Measurements from ENCODE around the gene SIDT2. TPM values are rescaled to one million over a fixed set of nuclear protein-coding genes. Genes with fewer than 3 reads are reported as not detected.

The SIDT2 gene
- total and polyA plus RNA-seq, 2 of the 4 experiments (the other 2 are of a cell fraction) = 7.3 to 30.3 TPM

GRCh38 chr11:117204283-117205080 is 25.9 kb downstream of the SIDT2 start (continued):
- TF ChIP-seq SMC3 (IDR thresholded peaks at IDR 0.05; ENCODE audit: low read depth, low read length) = no peak

- Histone ChIP-seq H2AK5ac (ENCODE audit: low read depth, low read length) (no peak overlapping the region), H2AK9ac (replicated peaks; ENCODE audit: low read depth, low read length, poor library complexity) (no peak overlapping the region), H3K14ac (replicated peaks; ENCODE audit: low read depth, low read length) (no peak overlapping the region), H3K9me3 (ENCODE audit: control insufficient read depth, insufficient read depth, low read length) (no peaks in the 10 kb centered on the region), H3K36me3 (ENCODE audit: control insufficient read depth, insufficient read depth, low read length) (peaks cover 45% of the 10 kb centered on the region), H2BK20ac (ENCODE audit: low read depth, low read length) (no peak overlapping the region), H3K56ac (ENCODE audit: extremely low read depth, insufficient read depth, low read length) (no peak overlapping the region), H3K9me1 (ENCODE audit: insufficient read depth, low read length) (peaks cover 19% of the 10 kb centered on the region), H3K4me2 (ENCODE audit: low read depth, low read length) (no peak overlapping the region), H3K4me1 (ENCODE audit: control insufficient read depth, insufficient read depth, low read length) (peaks cover 34% of the 10 kb centered on the region), H3K79me1 (ENCODE audit: low read depth in 1 of 2, low read length in 2 of 2) (peaks cover 20 to 49% of the 10 kb centered on the region in 2 experiments), H3K4me3 (ENCODE audit: insufficient read depth, low read depth, low read length) (no peak overlapping the region), H4K91ac (ENCODE audit: insufficient read depth, low read depth, low read length) (no peak overlapping the region), H3K23ac (ENCODE audit: low read depth, low read length) (0 out of 2 replicates have a peak overlapping the region, but pooled peaks have one; percentile 20), H4K5ac (ENCODE audit: low read depth, low read length) (no peak overlapping the region), H2BK120ac (ENCODE audit: low read depth, low read length) (no peak overlapping the region), H3K27ac (ENCODE audit: insufficient read depth, low read length) (peak overlapping the region; percentile 32; the same call in 1 of the 2 replicates), H3K4ac (ENCODE audit: low read depth, low read length) (no peak overlapping the region), H2BK15ac (ENCODE audit: low read depth, low read length) (no peak overlapping the region), H2AFZ (replicated peaks; ENCODE audit: low read length, poor library complexity) (no peak overlapping the region), H4K20me1 (ENCODE audit: insufficient read depth, low read length) (peaks cover 51% of the 10 kb centered on the region), H3K18ac (ENCODE audit: low read depth, low read length) (no peak overlapping the region), H3K9ac (ENCODE audit: low read depth, low read length) (0 out of 2 replicates have a peak overlapping the region, but pooled peaks have one; percentile 14), H2BK5ac (ENCODE audit: low read depth, low read length, poor library complexity, severe bottlenecking) (peak overlapping the region; percentile 0), H4K8ac (ENCODE audit: low read depth in 2 of 2, low read length in 2 of 2) (0 out of 4 replicates have a peak overlapping the region, but pooled peaks of 1 of the 2 experiments have one; percentile 30), H3K27me3 (ENCODE audit: control insufficient read depth, insufficient read depth, low read length) (no peaks in the 10 kb centered on the region)
- ATAC-seq (ENCODE audit: low read depth) (no peak), DNase-seq (no peak)
- 90% methylated on average over 2 of the region's 11 CpGs; no CpG with 5 or more reads in 1 of the 2 experiments for WGBS, 2 experiments (ENCODE audit: extremely low coverage in 2 of 2, insufficient read length in 1 of 2)
- BruUV-seq (replicated peaks) = TSS peak; percentile 45
- ChIA-PET POLR2A (ENCODE audit: unreplicated experiment) (no interaction called here), CTCF (no interaction called here)
- dilution Hi-C loops (cut with HindIII; ENCODE audit: low sequenced_read_pairs, unreplicated experiment) = no loop called here
- in situ Hi-C loops (cut with MboI; ENCODE audit: low sequenced_read_pairs) = no loop called here
- intact Hi-C loops (cut with micrococcal nuclease) = no loop called here
- TF ChIP-seq CEBPB (IDR thresholded peaks at IDR 0.05; ENCODE audit: low read depth, low read length) (no peak), BHLHE40 (IDR thresholded peaks at IDR 0.05; ENCODE audit: low read depth, low read length) (no peak), CTCF (conservative IDR thresholded peaks at IDR 0.05; ENCODE audit: low read depth, low read length) (no peak), POLR2A (IDR thresholded peaks at IDR 0.05; ENCODE audit: low read depth, low read length) (no peak), NFE2L2 (IDR thresholded peaks at IDR 0.05; ENCODE audit: low read depth, low read length) (no peak), FOS (IDR thresholded peaks at IDR 0.05; ENCODE audit: low read depth, low read length) (no peak), RCOR1 (IDR thresholded peaks at IDR 0.05; ENCODE audit: insufficient replicate concordance, low read length) (no peak)
Observed at GRCh38 chr11:117205211-117205818, 26.8 kb downstream of the SIDT2 start.
